NT2/D1 (cell line): Measurements from ENCODE around the gene NDUFAF4.

Experiments
- YY1 ChIP-seq: IDR thresholded peaks from 2 replicates; pipeline ENCODE4 v1.6.1; 2011; ENCODE audit not compliant: insufficient read length, insufficient read depth
- ZNF274 ChIP-seq: IDR thresholded peaks from 2 replicates; pipeline ENCODE4 v1.6.1; 2011; ENCODE audit warnings: mild to moderate bottlenecking, low read depth, low read length

DNA sequence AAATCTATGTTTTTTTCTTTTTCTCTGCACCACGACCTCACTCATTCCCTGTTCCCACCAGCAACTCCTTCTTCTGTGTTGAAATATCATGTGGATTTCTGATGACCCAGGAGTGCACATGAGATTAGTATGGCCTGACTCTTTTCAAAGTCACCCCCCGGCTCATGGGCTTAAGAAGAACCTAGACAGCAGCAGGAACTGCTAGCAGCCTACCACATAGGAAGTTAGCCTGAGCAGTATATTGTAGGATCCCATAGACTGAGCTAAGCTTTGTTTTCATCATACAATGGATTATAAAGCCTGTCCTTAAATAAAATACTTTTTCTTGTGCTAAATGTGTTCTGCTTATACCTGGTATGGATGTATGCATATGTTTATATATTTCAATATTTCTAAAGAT lies 33.5 kb upstream of the NDUFAF4 start:
- no peak for TF ChIP-seq ZNF274
- no peak for TF ChIP-seq YY1
